ENCODE results near the gene KDM2B.
A peak's percentile ranks its signal among the peaks of the same experiment; 100 is the strongest.
"Not testable (repeated sequence)": the region's sequence is repeated elsewhere in the genome, so short reads cannot be mapped to it uniquely, and the experiment has no call there.

Gene KDM2B

GRCh38 chr12:121580959-121581685 lies at the start of gene KDM2B:
Gene KDM2B (minus strand): TSS chr12:121581023. CDS start chr12:121580911, 112 bp downstream.
- DNase-seq: peak; percentile 36

- peak; percentile 36 for DNase-seq
Observed at GRCh38 chr12:121628536-121628935, 47.7 kb upstream of the KDM2B start.

GRCh38 chr12:121628037-121628436 lies 47.2 kb upstream of the KDM2B start:
- DNase-seq: peak; percentile 42

GRCh38 chr12:121626853-121627640 lies 46.2 kb upstream of the KDM2B start:
- DNase-seq: peak; percentile 94

GRCh38 chr12:121626087-121626852 lies 45.4 kb upstream of the KDM2B start, which contains the start of gene ORAI1:
Gene ORAI1 (plus strand): TSS chr12:121626530.
- DNase-seq: peak; percentile 98

GRCh38 chr12:121620333-121620891 lies 39.6 kb upstream of the KDM2B start:
- DNase-seq: no peak

GRCh38 chr12:121618659-121619233 lies 37.9 kb upstream of the KDM2B start:
- no peak for DNase-seq

GRCh38 chr12:121614872-121615467 lies 34.1 kb upstream of the KDM2B start:
- no peak for DNase-seq

- DNase-seq: no peak
Observed at GRCh38 chr12:121613462-121613861, 32.6 kb upstream of the KDM2B start.

- peak; percentile 41 for DNase-seq
Observed at GRCh38 chr12:121611306-121611705, 30.5 kb upstream of the KDM2B start.

- DNase-seq: no peak
Observed at GRCh38 chr12:121610239-121611149, 29.7 kb upstream of the KDM2B start.

- DNase-seq: no peak
Observed at GRCh38 chr12:121608301-121608700, 27.5 kb upstream of the KDM2B start.

- no peak for DNase-seq
Observed at GRCh38 chr12:121603581-121603980, 22.8 kb upstream of the KDM2B start.

- DNase-seq: no peak
Observed at GRCh38 chr12:121602766-121603165, 21.9 kb upstream of the KDM2B start.

GRCh38 chr12:121600702-121601336 lies 20.0 kb upstream of the KDM2B start:
- DNase-seq: no peak

- DNase-seq: no peak
Observed at GRCh38 chr12:121596526-121596925, 15.7 kb upstream of the KDM2B start.

- no peak for DNase-seq
Observed at GRCh38 chr12:121595520-121595919, 14.7 kb upstream of the KDM2B start.

- DNase-seq: no peak
Observed at GRCh38 chr12:121592320-121592719, 11.5 kb upstream of the KDM2B start.

- DNase-seq: peak; percentile 70
Observed at GRCh38 chr12:121590476-121591143, 9.8 kb upstream of the KDM2B start.

GRCh38 chr12:121584885-121585284 lies 4.1 kb upstream of the KDM2B start:
- not testable (repeated sequence) for DNase-seq

All from stimulated activated CD4-positive, alpha-beta T cell treated with anti-CD3 and anti-CD28 coated beads, Interleukin-15, amount 100 ng/mL, for 24 hours (primary cell).